HEK293 (cell line): Measurements from ENCODE around the gene DIP2C.

Source experiments
- CTCF ChIA-PET: fragments of 350-600 bp; formaldehyde crosslinking; extraction: SDS; loops from one replicate; lab custom pipeline; 2021; ENCODE audit warnings: antibody characterized with exemption; lab: Yijun Ruan, JAX
- POLR2A ChIA-PET: fragments of 300-600 bp; formaldehyde crosslinking; extraction: SDS; loops from one replicate; lab custom pipeline; 2020; ENCODE audit warnings: antibody characterized with exemption, inconsistent platforms; lab: Yijun Ruan, JAX
- H3K27ac ChIP-seq: fragments of 200-500 bp; sonication (Bioruptor generic); 2 replicates; pipeline ENCODE4 v1.5.1; 2014; ENCODE audit warnings: low read depth, low read length, control low read depth, inconsistent platforms; ENCODE audit errors: extremely low read depth
- H3K36me3 ChIP-seq, 2 experiments: fragments of 200-500 bp in 1 of 2; sonication (Bioruptor generic) in 1 of 2; 1 replicate in 1 of 2; 2 replicates in 1 of 2; pipeline ENCODE4 v1.5.1; 2014 to 2017; ENCODE audit warnings: inconsistent platforms in 2 of 2, low read length in 2 of 2; ENCODE audit not compliant: control insufficient read depth in 2 of 2, insufficient read depth in 1 of 2
- H3K4me1 ChIP-seq: fragments of 200-500 bp; sonication (Bioruptor generic); 2 replicates; pipeline ENCODE4 v1.5.1; 2014; ENCODE audit warnings: mild to moderate bottlenecking, low read length, inconsistent platforms; ENCODE audit not compliant: control insufficient read depth, insufficient read depth
- H3K4me3 ChIP-seq: 2 replicates; pipeline ENCODE4 v1.5.1; 2011; ENCODE audit warnings: low read depth, mild to moderate bottlenecking, control low read depth, low read length, moderate library complexity
- H3K9me3 ChIP-seq: fragments of 200-500 bp; sonication (Bioruptor generic); 2 replicates; pipeline ENCODE4 v1.5.1; 2014; ENCODE audit warnings: low read depth, low read length, inconsistent platforms; ENCODE audit not compliant: control insufficient read depth, insufficient read depth
- ATF2 ChIP-seq: fragments of 450-650 bp; formaldehyde crosslinking; IDR thresholded peaks from 2 replicates; pipeline ENCODE4 v1.5.1; 2016; ENCODE audit warnings: missing biosample characterization, missing genetic modification characterization, low read depth
- BCL11A ChIP-seq: fragments of 450-650 bp; formaldehyde crosslinking; IDR thresholded peaks from 2 replicates; pipeline ENCODE4 v1.5.1; 2016; ENCODE audit warnings: low read depth, missing biosample characterization, missing genetic modification characterization
- ELK4 ChIP-seq: IDR thresholded peaks from 2 replicates; pipeline ENCODE4 v1.6.1; 2011; ENCODE audit warnings: mild to moderate bottlenecking, low read depth, low read length, borderline replicate concordance
- FEZF1 ChIP-seq: fragments of 450-650 bp; formaldehyde crosslinking; IDR thresholded peaks from 2 replicates; pipeline ENCODE4 v1.5.1; 2016; ENCODE audit warnings: missing biosample characterization, missing genetic modification characterization
- GFI1B ChIP-seq: fragments of 450-650 bp; formaldehyde crosslinking; IDR thresholded peaks from 2 replicates; pipeline ENCODE4 v1.5.1; 2016; ENCODE audit warnings: missing biosample characterization, missing genetic modification characterization
- HIC1 ChIP-seq: fragments of 450-650 bp; formaldehyde crosslinking; IDR thresholded peaks from 2 replicates; pipeline ENCODE4 v1.5.1; 2016; ENCODE audit warnings: missing biosample characterization, missing genetic modification characterization
- OSR2 ChIP-seq: fragments of 450-650 bp; formaldehyde crosslinking; IDR thresholded peaks from 2 replicates; pipeline ENCODE4 v1.5.1; 2016; ENCODE audit warnings: missing biosample characterization, missing genetic modification characterization
- PBX3 ChIP-seq: sonication (generic); formaldehyde crosslinking; IDR thresholded peaks from 2 replicates; pipeline ENCODE4 v1.8.1; 2022; ENCODE audit warnings: mild to moderate bottlenecking, moderate library complexity, missing genetic modification reagents
- PRDM1 ChIP-seq: fragments of 450-650 bp; formaldehyde crosslinking; IDR thresholded peaks from 2 replicates; pipeline ENCODE4; 2016; ENCODE audit warnings: missing biosample characterization, missing genetic modification characterization
- PRDM6 ChIP-seq: fragments of 450-650 bp; formaldehyde crosslinking; IDR thresholded peaks from 2 replicates; pipeline ENCODE4 v1.5.1; 2017; ENCODE audit warnings: missing biosample characterization, missing genetic modification characterization
- REST ChIP-seq: fragments of 450-650 bp; formaldehyde crosslinking; IDR thresholded peaks from 2 replicates; pipeline ENCODE4 v1.5.1; 2016; ENCODE audit warnings: missing biosample characterization, missing genetic modification characterization
- YY2 ChIP-seq: fragments of 450-650 bp; formaldehyde crosslinking; IDR thresholded peaks from 2 replicates; pipeline ENCODE4 v1.5.1; 2016; ENCODE audit warnings: missing biosample characterization, missing genetic modification characterization
- ZBTB8A ChIP-seq: fragments of 450-650 bp; formaldehyde crosslinking; IDR thresholded peaks from 2 replicates; pipeline ENCODE4 v1.5.1; 2016; ENCODE audit warnings: missing biosample characterization, missing genetic modification characterization
- ZEB2 ChIP-seq: fragments of 450-650 bp; formaldehyde crosslinking; IDR thresholded peaks from 2 replicates; pipeline ENCODE4 v1.5.1; 2016; ENCODE audit warnings: missing biosample characterization, missing genetic modification characterization
- ZNF140 ChIP-seq: fragments of 450-650 bp; formaldehyde crosslinking; IDR thresholded peaks from 2 replicates; pipeline ENCODE4 v1.5.1; 2016; ENCODE audit warnings: missing biosample characterization, missing genetic modification characterization
- ZNF157 ChIP-seq: fragments of 450-650 bp; formaldehyde crosslinking; IDR thresholded peaks from 2 replicates; pipeline ENCODE4 v1.5.1; 2016; ENCODE audit warnings: missing biosample characterization, missing genetic modification characterization
- ZNF184 ChIP-seq: fragments of 450-650 bp; IDR thresholded peaks from 2 replicates; pipeline ENCODE4 v1.5.1; 2018; ENCODE audit warnings: missing biosample characterization, mild to moderate bottlenecking, missing genetic modification characterization
- ZNF214 ChIP-seq: fragments of 450-650 bp; formaldehyde crosslinking; IDR thresholded peaks from 2 replicates; pipeline ENCODE4 v1.5.1; 2017; ENCODE audit warnings: missing biosample characterization, mild to moderate bottlenecking, missing genetic modification characterization, borderline replicate concordance
- ZNF707 ChIP-seq: fragments of 450-650 bp; formaldehyde crosslinking; IDR thresholded peaks from 2 replicates; pipeline ENCODE4 v1.5.1; 2016; ENCODE audit warnings: missing biosample characterization, missing genetic modification characterization
- ZNF785 ChIP-seq: fragments of 450-650 bp; formaldehyde crosslinking; IDR thresholded peaks from 2 replicates; pipeline ENCODE4 v1.5.1; 2016; ENCODE audit warnings: missing biosample characterization, missing genetic modification characterization
- ZNF843 ChIP-seq: fragments of 450-650 bp; formaldehyde crosslinking; IDR thresholded peaks from 2 replicates; pipeline ENCODE4 v1.5.1; 2016; ENCODE audit warnings: missing biosample characterization, missing genetic modification characterization

The DIP2C gene

GRCh38 chr10:269440-270074, 419.9 kb downstream of the DIP2C start (continued):
- TF ChIP-seq ZNF214 (tag by site-specific recombination): no peak

GRCh38 chr10:267705-268104, 421.8 kb downstream of the DIP2C start:
- H3K27ac ChIP-seq: no peak overlapping the region
- H3K4me1 ChIP-seq: peaks cover 7% of the 10 kb centered on the region; the same call in 1 of the 2 replicates
- ChIA-PET CTCF (no interaction called here), POLR2A (no interaction called here)
- H3K4me3 ChIP-seq: no peak overlapping the region
- H3K36me3 ChIP-seq: no peaks in the 10 kb centered on the region
- H3K9me3 ChIP-seq: no peaks in the 10 kb centered on the region
- TF ChIP-seq ZNF843: no peak
- TF ChIP-seq ELK4: no peak
- TF ChIP-seq ZNF140 (tag by site-specific recombination): no peak
- no peak for TF ChIP-seq ZNF157 (tag by site-specific recombination)

GRCh38 chr10:266974-267425, 422.5 kb downstream of the DIP2C start:
- CTCF ChIA-PET: no interaction called here
- no peak overlapping the region for H3K4me3 ChIP-seq
- TF ChIP-seq PRDM6 (tag by site-specific recombination) (peak; percentile 61), ATF2 (tag by site-specific recombination) (0 out of 2 replicates have a peak, but pooled peaks have one; percentile 25), GFI1B (tag by site-specific recombination) (peak; percentile 70), FEZF1 (tag by site-specific recombination) (peak; percentile 48; the same call in 1 of the 2 replicates), ZNF707 (tag by site-specific recombination) (0 out of 2 replicates have a peak, but pooled peaks have one; percentile 24), PBX3 (CRISPR knock-in tag) (no peak), ZNF157 (tag by site-specific recombination) (no peak), REST (no peak), ZNF184 (tag by site-specific recombination) (no peak), PRDM1 (tag by site-specific recombination) (peak; percentile 69), OSR2 (tag by site-specific recombination) (0 out of 2 replicates have a peak, but pooled peaks have one; percentile 18), YY2 (tag by site-specific recombination) (no peak), HIC1 (tag by site-specific recombination) (no peak), ZBTB8A (tag by site-specific recombination) (peak; percentile 72), ZEB2 (tag by site-specific recombination) (peak; percentile 51; the same call in 1 of the 2 replicates), ZNF785 (tag by site-specific recombination) (no peak), BCL11A (tag by site-specific recombination) (no peak)

More at GRCh38 chr10:266974-267425, 422.5 kb downstream of the DIP2C start:
- no peak overlapping the region for H3K27ac ChIP-seq
- peaks cover 7% of the 10 kb centered on the region; the same call in 1 of the 2 replicates for H3K4me1 ChIP-seq
- no peaks in the 10 kb centered on the region for H3K9me3 ChIP-seq
- no peaks in the 10 kb centered on the region for H3K36me3 ChIP-seq
- POLR2A ChIA-PET: no interaction called here
